T-helper 2 cell treated with Interferon-gamma antibody and Interleukin-4, amounts not matched to agents 100 ng/mL and 5 ng/mL, for 36 hours (primary cell): ENCODE results near the gene TPK1. TPM values are rescaled to one million over a fixed set of nuclear protein-coding genes. Genes with fewer than 3 reads are reported as not detected.
"Not testable (repeated sequence)": the region's sequence is repeated elsewhere in the genome, so short reads cannot be mapped to it uniquely, and the experiment has no call there.

Source experiments
- intact Hi-C: fragments of 100-400 bp; cut with micrococcal nuclease; formaldehyde crosslinking; loops from one replicate; pipeline ENCODE4 v1.15.1; 2023
- total RNA-seq: library from RNA; stranded (reverse); gene quantifications from 2 replicates; pipeline ENCODE4 v1.2.3, GENCODE V29; 2022

TPK1 gene
- total RNA-seq, 1 donor from 2014 or later, result 16.6 TPM

DNA sequence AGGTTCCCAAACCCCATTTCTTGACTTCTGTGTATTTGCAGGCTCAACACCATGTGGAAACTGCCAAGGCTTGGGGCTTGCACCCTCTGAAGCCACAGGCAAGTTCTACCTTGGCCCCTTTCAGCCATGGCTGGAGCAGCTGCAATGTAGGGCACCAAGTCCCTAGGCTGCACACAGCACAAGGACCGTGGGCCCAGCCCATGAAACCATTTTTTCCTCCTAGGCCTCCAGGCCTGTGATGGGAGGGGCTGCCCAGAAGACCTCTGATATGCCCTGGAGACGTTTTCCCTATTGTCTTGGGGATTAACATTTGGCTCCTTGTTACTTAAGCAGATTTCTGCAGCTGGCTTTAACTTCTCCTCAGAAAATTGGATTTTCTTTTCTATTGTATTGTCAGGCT, 408.3 kb downstream of the TPK1 start:
- intact Hi-C loops, result not testable (repeated sequence)

DNA sequence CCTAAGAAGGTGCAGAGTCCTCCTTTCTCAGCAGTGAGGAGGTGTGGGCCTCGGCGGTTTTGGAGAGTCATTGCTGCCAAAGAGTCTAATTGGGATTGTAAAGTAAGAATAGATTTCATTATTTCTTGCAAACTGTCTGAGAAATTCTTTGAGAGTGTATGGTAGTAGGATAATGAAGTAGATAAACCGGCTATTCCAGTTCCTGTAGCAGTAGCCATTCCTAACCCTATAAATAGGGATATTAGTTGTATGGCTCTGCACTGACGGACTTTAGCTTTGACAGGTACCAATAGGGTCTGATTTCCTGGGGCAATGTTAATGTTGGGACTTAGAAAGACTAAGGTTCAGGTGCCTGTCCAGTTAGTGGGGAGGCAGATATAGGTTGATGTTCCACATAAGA, 416.9 kb downstream of the TPK1 start:
- intact Hi-C loops, result not testable (repeated sequence)

DNA sequence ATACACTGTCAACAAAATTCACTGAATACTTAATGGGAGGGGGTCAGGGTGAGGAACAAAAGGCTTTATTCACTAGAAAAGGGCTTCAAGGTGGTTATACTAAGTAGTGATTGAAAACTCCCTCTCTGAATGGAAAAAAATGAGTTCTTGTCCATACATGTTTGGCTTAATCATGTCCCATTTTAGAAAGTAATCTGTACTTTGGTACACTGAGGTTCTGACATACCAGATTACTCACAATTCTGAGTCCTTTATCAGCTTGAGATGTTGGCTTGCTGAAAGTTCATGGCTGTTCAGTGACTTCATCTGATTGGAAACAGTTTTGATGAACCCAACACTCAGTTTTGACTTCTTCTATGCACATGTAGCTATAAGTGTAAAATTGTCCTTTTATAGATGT, 419.5 kb downstream of the TPK1 start:
- intact Hi-C loops, result no loop called here

DNA sequence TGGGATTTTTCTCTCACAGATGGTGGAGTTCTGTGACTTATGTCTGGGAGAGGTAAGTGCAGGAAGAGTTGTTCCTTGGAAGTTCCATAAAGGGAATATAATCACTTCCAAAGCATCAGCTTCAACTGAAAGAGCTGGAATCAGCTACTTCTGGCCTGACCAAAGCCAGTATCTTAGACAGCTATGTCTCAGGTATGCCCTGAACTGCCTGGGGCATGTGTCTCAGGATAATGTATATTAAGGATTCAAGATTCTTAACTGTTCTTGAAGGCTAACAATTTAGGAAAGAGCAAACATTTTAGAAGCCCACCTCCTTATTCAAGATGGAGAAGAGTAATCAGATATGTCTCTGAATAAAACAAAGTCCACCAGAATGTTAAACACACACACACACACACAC, 420.0 kb downstream of the TPK1 start:
- intact Hi-C loops, result no loop called here

GRCh38 chr7:144414815-144415214, 421.0 kb downstream of the TPK1 start:
- intact Hi-C loops, result no loop called here

DNA sequence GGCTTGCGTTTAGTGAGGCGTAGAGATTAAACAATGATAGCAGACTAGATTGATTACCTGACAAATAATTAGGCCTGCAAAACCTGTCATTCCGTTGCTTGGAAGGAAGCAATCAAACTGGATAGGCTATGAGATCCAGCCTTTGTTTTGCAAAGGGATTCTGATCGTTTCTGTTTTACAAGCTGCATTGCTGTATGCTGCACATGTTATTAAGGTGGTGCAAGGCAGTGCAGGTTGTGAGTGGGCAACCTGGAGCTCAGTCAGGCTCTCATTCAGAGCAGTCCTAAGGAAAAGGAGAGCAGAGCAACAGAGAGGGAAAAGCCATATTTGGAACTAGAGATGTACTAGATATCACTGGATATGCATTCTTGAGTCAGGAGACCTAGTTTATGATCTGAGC, 425.4 kb downstream of the TPK1 start:
- intact Hi-C loops, result no loop called here

DNA sequence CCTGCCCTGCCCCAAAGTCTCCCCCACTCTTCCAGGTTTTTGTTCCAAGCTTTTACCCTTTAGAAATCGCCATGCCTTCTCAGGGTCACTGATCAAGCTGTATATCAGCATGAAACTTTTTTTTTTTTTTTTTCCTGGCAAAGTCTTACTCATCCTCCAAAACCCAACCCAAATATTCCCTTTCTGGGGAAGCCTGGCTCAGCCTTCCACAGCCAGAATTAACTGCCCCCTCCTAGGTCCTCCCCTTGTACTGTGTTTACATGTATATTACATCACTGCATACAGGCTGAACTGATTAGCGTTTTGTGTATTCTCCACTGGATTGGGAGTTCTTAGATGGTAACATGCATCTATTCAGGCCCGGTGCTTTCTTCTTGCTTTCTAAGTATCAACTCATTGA, 427.7 kb downstream of the TPK1 start:
- intact Hi-C loops, result no loop called here

- intact Hi-C loops, result no loop called here
These were observed 428.5 kb downstream of the TPK1 start for GRCh38 chr7:144407266-144407931.

GRCh38 chr7:144404946-144405345, 430.9 kb downstream of the TPK1 start:
- intact Hi-C loops, result no loop called here

DNA sequence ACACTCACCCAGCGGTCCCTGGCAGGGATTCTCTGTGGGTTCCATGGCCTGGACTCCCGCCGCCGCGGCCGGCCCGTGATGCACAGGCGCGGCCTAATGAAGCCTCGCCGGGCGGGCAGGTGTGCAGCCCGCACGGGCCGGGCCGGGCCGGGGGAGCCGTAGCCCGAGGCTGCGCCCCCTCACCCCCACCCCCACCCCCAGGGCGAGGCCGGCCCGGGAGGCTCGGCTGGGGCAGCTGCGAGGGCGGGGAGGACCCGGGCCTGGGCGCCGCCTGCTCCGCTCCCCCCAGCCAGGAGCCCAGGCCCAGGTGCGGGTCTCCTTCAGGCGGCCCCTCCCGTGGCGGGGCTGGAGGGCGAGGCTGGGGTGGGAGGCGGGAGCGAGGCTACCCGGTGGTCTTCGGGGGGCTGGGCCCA, 432.2 kb downstream of the TPK1 start, which contains the start of gene NOBOX:
NOBOX (minus strand) TSS at position 45 of the 413 bp plus-strand sequence.
- intact Hi-C loops, result no loop called here

- intact Hi-C loops, result no loop called here
These were observed 432.8 kb downstream of the TPK1 start for GRCh38 chr7:144403102-144403501.
